DOHH2 (cell line): ENCODE data around the gene C3orf33.

ENCODE experiments used
- CTCF ChIP-seq: fragments of 200-600 bp; sonication (generic); IDR thresholded peaks from one replicate; pipeline ENCODE4 v1.5.1; 2014; ENCODE audit warnings: antibody characterized with exemption, mild to moderate bottlenecking, low read depth, low read length; ENCODE audit not compliant: poor library complexity, severe bottlenecking
- EZH2phosphoT487 ChIP-seq: fragments of 200-600 bp; sonication (generic); IDR thresholded peaks from 2 replicates; pipeline ENCODE4 v1.6.1; 2017; ENCODE audit warnings: borderline replicate concordance, mild to moderate bottlenecking, antibody characterized with exemption, low read length, moderate library complexity, mixed read lengths

- TF ChIP-seq CTCF (no peak), EZH2phosphoT487 (no peak)
Measured at GRCh38 chr3:155727836-155728235, 78.2 kb downstream of the C3orf33 start.
